ENCODE results near the gene TXK.

Gene TXK

DNA sequence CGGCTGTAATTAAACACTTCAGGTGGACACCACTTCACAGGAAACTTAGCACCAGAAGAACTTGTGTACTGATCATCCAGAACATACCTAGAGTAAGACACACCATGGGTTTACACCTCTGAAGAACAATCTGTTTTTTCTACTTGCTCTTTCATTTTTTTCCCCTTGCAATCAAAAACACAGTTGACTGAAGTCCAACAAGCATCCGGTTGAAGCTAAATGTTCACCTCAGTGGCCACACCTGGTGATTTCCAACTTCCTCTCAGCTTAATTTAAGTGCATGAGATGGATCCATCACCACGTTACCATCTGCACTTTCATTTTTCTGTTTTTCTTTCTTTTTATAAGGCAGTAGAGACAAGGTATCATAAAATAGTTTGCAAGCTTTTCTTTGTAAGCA, 4.9 kb upstream of the TXK start:
- no peak overlapping the region for H3K9ac ChIP-seq (ENCODE audit: low read depth in 1 of 2, low read length in 2 of 2)
- no peaks in the 10 kb centered on the region for H3K27me3 ChIP-seq (ENCODE audit: control insufficient read depth in 1 of 2, insufficient read depth in 2 of 2, low read length in 2 of 2)
- no peaks in the 10 kb centered on the region for H3K9me3 ChIP-seq (ENCODE audit: control insufficient read depth in 1 of 2, low read length in 2 of 2)
- H3K27ac ChIP-seq (ENCODE audit: low read depth, low read length) = no peak overlapping the region
- peaks cover 10% of the 10 kb centered on the region in 2 donors for H3K36me3 ChIP-seq (ENCODE audit: control insufficient read depth in 1 of 2, insufficient read depth in 2 of 2, low read length in 2 of 2)
- H3K4me1 ChIP-seq (ENCODE audit: control insufficient read depth in 1 of 2, insufficient read depth in 2 of 2, low read length in 2 of 2) = peaks cover 0 to 8% of the 10 kb centered on the region in 2 donors
- H3K4me3 ChIP-seq (ENCODE audit: low read depth in 1 of 2, low read length in 2 of 2) = no peak overlapping the region

GRCh38 chr4:48138511-48138910, 4.5 kb upstream of the TXK start:
- Histone ChIP-seq H3K27ac (ENCODE audit: low read depth, low read length) (no peak overlapping the region), H3K4me3 (ENCODE audit: low read depth in 1 of 2, low read length in 2 of 2) (no peak overlapping the region), H3K27me3 (ENCODE audit: control insufficient read depth in 1 of 2, insufficient read depth in 2 of 2, low read length in 2 of 2) (no peaks in the 10 kb centered on the region), H3K9me3 (ENCODE audit: control insufficient read depth in 1 of 2, low read length in 2 of 2) (no peaks in the 10 kb centered on the region), H3K4me1 (ENCODE audit: control insufficient read depth in 1 of 2, insufficient read depth in 2 of 2, low read length in 2 of 2) (peaks cover 0 to 8% of the 10 kb centered on the region in 2 donors), H3K9ac (ENCODE audit: low read depth in 1 of 2, low read length in 2 of 2) (no peak overlapping the region), H3K36me3 (ENCODE audit: control insufficient read depth in 1 of 2, insufficient read depth in 2 of 2, low read length in 2 of 2) (peaks cover 10% of the 10 kb centered on the region in 2 donors)

GRCh38 chr4:48137846-48138245, 3.8 kb upstream of the TXK start:
- no peaks in the 10 kb centered on the region for H3K9me3 ChIP-seq (ENCODE audit: control insufficient read depth in 1 of 2, low read length in 2 of 2)
- no peak overlapping the region for H3K9ac ChIP-seq (ENCODE audit: low read depth in 1 of 2, low read length in 2 of 2)
- H3K36me3 ChIP-seq (ENCODE audit: control insufficient read depth in 1 of 2, insufficient read depth in 2 of 2, low read length in 2 of 2) = peaks cover 10% of the 10 kb centered on the region in 2 donors
- no peaks in the 10 kb centered on the region for H3K27me3 ChIP-seq (ENCODE audit: control insufficient read depth in 1 of 2, insufficient read depth in 2 of 2, low read length in 2 of 2)
- peaks cover 0 to 8% of the 10 kb centered on the region in 2 donors for H3K4me1 ChIP-seq (ENCODE audit: control insufficient read depth in 1 of 2, insufficient read depth in 2 of 2, low read length in 2 of 2)
- H3K27ac ChIP-seq (ENCODE audit: low read depth, low read length) = no peak overlapping the region
- no peak overlapping the region for H3K4me3 ChIP-seq (ENCODE audit: low read depth in 1 of 2, low read length in 2 of 2)

DNA sequence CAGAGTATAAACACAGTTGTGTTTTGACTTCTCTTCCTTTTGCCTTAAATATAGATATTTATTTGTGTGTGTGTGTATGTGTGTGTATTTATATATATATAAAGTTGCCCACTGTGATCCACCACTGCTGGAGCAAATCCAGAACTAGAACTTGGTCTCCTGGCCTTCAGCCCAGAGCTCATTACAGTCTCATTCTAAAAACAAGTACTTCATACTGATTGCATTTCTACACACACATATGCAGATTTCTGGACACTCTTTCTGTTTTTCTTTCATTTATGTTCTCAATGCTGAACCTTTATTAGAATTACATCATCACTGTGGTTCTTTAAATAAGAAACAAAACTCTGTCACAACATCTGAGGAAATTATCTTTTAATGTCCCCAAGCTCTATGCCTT, 381 bp downstream of the TXK start:
- Histone ChIP-seq H3K4me1 (ENCODE audit: control insufficient read depth in 1 of 2, insufficient read depth in 2 of 2, low read length in 2 of 2) (peaks cover 8 to 9% of the 10 kb centered on the region in 2 donors), H3K4me3 (ENCODE audit: low read depth in 1 of 2, low read length in 2 of 2) (no peak overlapping the region), H3K27ac (ENCODE audit: low read depth, low read length) (no peak overlapping the region), H3K27me3 (ENCODE audit: control insufficient read depth in 1 of 2, insufficient read depth in 2 of 2, low read length in 2 of 2) (no peaks in the 10 kb centered on the region), H3K36me3 (ENCODE audit: control insufficient read depth in 1 of 2, insufficient read depth in 2 of 2, low read length in 2 of 2) (peaks cover 10% of the 10 kb centered on the region in 2 donors), H3K9me3 (ENCODE audit: control insufficient read depth in 1 of 2, low read length in 2 of 2) (no peaks in the 10 kb centered on the region), H3K9ac (ENCODE audit: low read depth in 1 of 2, low read length in 2 of 2) (no peak overlapping the region)

GRCh38 chr4:48131736-48132135, 2.3 kb downstream of the TXK start:
- Histone ChIP-seq H3K4me3 (ENCODE audit: low read depth in 1 of 2, low read length in 2 of 2) (no peak overlapping the region), H3K27ac (ENCODE audit: low read depth, low read length) (no peak overlapping the region), H3K9me3 (ENCODE audit: control insufficient read depth in 1 of 2, low read length in 2 of 2) (no peaks in the 10 kb centered on the region), H3K36me3 (ENCODE audit: control insufficient read depth in 1 of 2, insufficient read depth in 2 of 2, low read length in 2 of 2) (peaks cover 5 to 10% of the 10 kb centered on the region in 2 donors), H3K4me1 (ENCODE audit: control insufficient read depth in 1 of 2, insufficient read depth in 2 of 2, low read length in 2 of 2) (peaks cover 18 to 19% of the 10 kb centered on the region in 2 donors), H3K9ac (ENCODE audit: low read depth in 1 of 2, low read length in 2 of 2) (no peak overlapping the region), H3K27me3 (ENCODE audit: control insufficient read depth in 1 of 2, insufficient read depth in 2 of 2, low read length in 2 of 2) (no peaks in the 10 kb centered on the region)

DNA sequence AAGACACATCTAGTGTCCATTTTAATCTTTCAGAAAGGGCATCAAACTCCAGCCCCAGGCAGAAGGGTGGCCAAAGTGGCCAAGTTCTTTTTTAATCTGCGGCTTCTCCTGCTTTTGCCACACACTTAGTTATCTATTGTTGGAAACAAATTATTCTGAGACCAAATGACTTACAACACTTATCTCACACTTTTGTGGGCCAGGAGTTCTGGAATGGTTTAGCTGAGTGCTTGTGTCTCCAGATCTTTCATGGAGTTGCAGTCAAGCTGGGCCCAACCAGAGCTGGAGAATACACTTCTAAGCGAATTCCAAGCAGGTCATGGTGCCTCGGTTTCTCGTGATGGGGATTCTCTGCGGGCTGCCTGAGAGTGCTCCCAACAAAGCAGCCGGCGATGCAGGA, 4.0 kb downstream of the TXK start:
- Histone ChIP-seq H3K27me3 (ENCODE audit: control insufficient read depth in 1 of 2, insufficient read depth in 2 of 2, low read length in 2 of 2) (no peaks in the 10 kb centered on the region), H3K27ac (ENCODE audit: low read depth, low read length) (no peak overlapping the region), H3K4me3 (ENCODE audit: low read depth in 1 of 2, low read length in 2 of 2) (no peak overlapping the region), H3K36me3 (ENCODE audit: control insufficient read depth in 1 of 2, insufficient read depth in 2 of 2, low read length in 2 of 2) (no peaks in the 10 kb centered on the region), H3K9ac (ENCODE audit: low read depth in 1 of 2, low read length in 2 of 2) (no peak overlapping the region), H3K4me1 (ENCODE audit: control insufficient read depth in 1 of 2, insufficient read depth in 2 of 2, low read length in 2 of 2) (peaks cover 18 to 19% of the 10 kb centered on the region in 2 donors), H3K9me3 (ENCODE audit: control insufficient read depth in 1 of 2, low read length in 2 of 2) (no peaks in the 10 kb centered on the region)

DNA sequence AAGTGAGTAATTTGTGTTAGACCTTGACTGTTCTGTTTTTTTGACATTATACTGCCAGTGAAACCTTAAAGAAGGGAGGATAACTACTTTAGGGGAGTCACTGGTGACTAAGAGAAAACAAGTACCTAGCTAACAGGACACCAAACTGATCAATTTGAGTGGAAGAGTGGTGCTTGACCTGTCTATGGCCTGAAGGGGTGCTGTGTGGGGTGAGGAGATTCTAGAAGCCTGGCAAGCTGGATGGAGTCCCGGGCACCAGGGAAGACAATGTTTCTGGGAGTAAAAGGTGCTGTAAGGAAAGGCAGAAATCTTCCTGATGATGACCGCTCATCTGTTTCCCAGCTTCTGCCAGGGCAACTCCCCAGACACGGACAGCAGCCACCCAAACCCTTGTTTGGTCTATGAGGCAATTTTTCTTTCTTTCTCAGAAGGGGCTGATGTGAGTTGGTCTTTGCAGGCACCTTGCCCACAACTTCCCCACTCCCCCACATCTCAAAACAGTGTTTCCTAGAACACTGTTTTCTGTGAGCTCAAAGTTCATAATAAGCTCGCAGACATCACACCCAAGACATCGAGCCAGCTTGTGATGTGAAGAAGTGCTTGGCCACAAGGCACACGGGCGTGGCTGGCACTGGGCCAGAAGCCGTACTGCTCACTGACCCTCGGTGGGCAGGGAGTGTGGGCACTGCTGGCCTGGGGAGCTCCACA, 4.6 kb downstream of the TXK start:
- H3K9ac ChIP-seq (ENCODE audit: low read depth in 1 of 2, low read length in 2 of 2) = no peak overlapping the region
- H3K27ac ChIP-seq (ENCODE audit: low read depth, low read length) = no peak overlapping the region
- H3K9me3 ChIP-seq (ENCODE audit: control insufficient read depth in 1 of 2, low read length in 2 of 2) = no peaks in the 10 kb centered on the region
- H3K36me3 ChIP-seq (ENCODE audit: control insufficient read depth in 1 of 2, insufficient read depth in 2 of 2, low read length in 2 of 2) = no peaks in the 10 kb centered on the region
- no peaks in the 10 kb centered on the region for H3K27me3 ChIP-seq (ENCODE audit: control insufficient read depth in 1 of 2, insufficient read depth in 2 of 2, low read length in 2 of 2)
- H3K4me1 ChIP-seq (ENCODE audit: control insufficient read depth in 1 of 2, insufficient read depth in 2 of 2, low read length in 2 of 2) = peaks cover 18 to 19% of the 10 kb centered on the region in 2 donors
- H3K4me3 ChIP-seq (ENCODE audit: low read depth in 1 of 2, low read length in 2 of 2) = no peak overlapping the region

DNA sequence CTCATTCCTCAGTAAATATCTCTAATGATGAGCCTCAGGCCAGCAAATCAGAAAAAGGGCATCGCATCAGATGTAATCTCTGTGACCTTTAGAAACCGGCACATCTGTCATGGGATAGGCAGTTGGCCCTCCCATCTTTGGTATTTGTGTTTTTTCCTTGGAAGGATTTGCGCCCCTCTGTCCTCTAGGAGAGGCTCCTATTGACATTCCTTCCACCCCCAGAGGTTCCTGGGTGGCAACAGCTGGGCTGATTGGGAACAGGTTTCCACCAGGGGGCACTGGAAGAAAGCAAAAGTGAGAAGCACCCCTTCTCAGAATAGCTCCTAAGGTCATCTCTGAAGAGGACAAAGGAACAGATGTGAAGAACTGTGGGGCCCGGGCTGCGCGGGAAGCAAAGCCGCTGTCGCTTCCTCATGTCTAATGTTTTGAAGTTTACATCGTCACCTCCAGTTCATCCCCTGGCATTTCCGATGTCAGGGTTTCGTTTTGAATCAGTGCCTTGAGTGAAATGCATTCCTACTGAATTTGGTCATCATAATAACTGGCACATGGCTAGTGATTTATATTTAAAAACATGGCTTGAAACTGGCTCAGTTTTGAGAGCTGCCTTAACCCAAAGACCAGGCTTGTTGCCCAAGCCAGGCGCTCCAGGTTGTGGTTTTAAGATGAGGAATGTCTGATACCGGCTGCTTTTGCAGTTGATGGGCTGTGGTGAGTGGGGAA, 6.2 kb downstream of the TXK start:
- no peak overlapping the region for H3K27ac ChIP-seq (ENCODE audit: low read depth, low read length)

DNA sequence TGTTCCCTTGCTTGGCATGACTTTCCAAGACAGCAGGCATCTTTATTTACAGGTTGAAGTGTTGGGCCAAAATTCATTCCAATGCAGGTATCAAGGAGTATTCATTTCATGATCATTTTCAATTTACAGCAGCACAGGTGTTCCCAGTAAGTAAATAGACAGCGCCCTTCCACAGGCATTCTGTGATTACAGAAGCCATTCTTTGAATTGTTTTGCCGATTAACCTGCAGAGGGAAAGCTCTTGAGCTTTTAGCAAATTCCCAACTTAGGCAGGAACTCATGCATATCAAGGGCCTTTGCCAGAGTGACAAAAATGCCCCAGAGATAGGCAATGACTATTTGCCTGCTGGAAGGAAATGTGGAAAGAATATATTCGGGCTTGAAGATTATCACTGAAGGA, 6.8 kb downstream of the TXK start:
- Histone ChIP-seq H3K9me3 (ENCODE audit: control insufficient read depth in 1 of 2, low read length in 2 of 2) (no peaks in the 10 kb centered on the region), H3K27me3 (ENCODE audit: control insufficient read depth in 1 of 2, insufficient read depth in 2 of 2, low read length in 2 of 2) (no peaks in the 10 kb centered on the region), H3K4me3 (ENCODE audit: low read depth in 1 of 2, low read length in 2 of 2) (no peak overlapping the region), H3K27ac (ENCODE audit: low read depth, low read length) (no peak overlapping the region), H3K4me1 (ENCODE audit: control insufficient read depth in 1 of 2, insufficient read depth in 2 of 2, low read length in 2 of 2) (peaks cover 18 to 19% of the 10 kb centered on the region in 2 donors), H3K36me3 (ENCODE audit: control insufficient read depth in 1 of 2, insufficient read depth in 2 of 2, low read length in 2 of 2) (no peaks in the 10 kb centered on the region), H3K9ac (ENCODE audit: low read depth in 1 of 2, low read length in 2 of 2) (no peak overlapping the region)

More for the DNA sequence above, 6.2 kb downstream of the TXK start:
- no peaks in the 10 kb centered on the region for H3K36me3 ChIP-seq (ENCODE audit: control insufficient read depth in 1 of 2, insufficient read depth in 2 of 2, low read length in 2 of 2)
- peak overlapping the region; percentile 32 to 43 for H3K4me3 ChIP-seq (ENCODE audit: low read depth in 1 of 2, low read length in 2 of 2)
- no peaks in the 10 kb centered on the region for H3K9me3 ChIP-seq (ENCODE audit: control insufficient read depth in 1 of 2, low read length in 2 of 2)
- H3K9ac ChIP-seq (ENCODE audit: low read depth in 1 of 2, low read length in 2 of 2) = no peak overlapping the region
- H3K27me3 ChIP-seq (ENCODE audit: control insufficient read depth in 1 of 2, insufficient read depth in 2 of 2, low read length in 2 of 2) = no peaks in the 10 kb centered on the region
- H3K4me1 ChIP-seq (ENCODE audit: control insufficient read depth in 1 of 2, insufficient read depth in 2 of 2, low read length in 2 of 2) = peaks cover 18 to 19% of the 10 kb centered on the region in 2 donors

- Histone ChIP-seq H3K36me3 (ENCODE audit: control insufficient read depth in 1 of 2, insufficient read depth in 2 of 2, low read length in 2 of 2) (no peaks in the 10 kb centered on the region), H3K27ac (ENCODE audit: low read depth, low read length) (no peak overlapping the region), H3K9me3 (ENCODE audit: control insufficient read depth in 1 of 2, low read length in 2 of 2) (no peaks in the 10 kb centered on the region), H3K9ac (ENCODE audit: low read depth in 1 of 2, low read length in 2 of 2) (no peak overlapping the region), H3K4me3 (ENCODE audit: low read depth in 1 of 2, low read length in 2 of 2) (no peak overlapping the region), H3K4me1 (ENCODE audit: control insufficient read depth in 1 of 2, insufficient read depth in 2 of 2, low read length in 2 of 2) (peaks cover 18 to 19% of the 10 kb centered on the region in 2 donors), H3K27me3 (ENCODE audit: control insufficient read depth in 1 of 2, insufficient read depth in 2 of 2, low read length in 2 of 2) (no peaks in the 10 kb centered on the region)
These were observed 7.4 kb downstream of the TXK start for GRCh38 chr4:48126621-48127020.
